ENCODE measurements around the gene GLTP. TPM values are rescaled to one million over a fixed set of nuclear protein-coding genes. Genes with fewer than 3 reads are reported as not detected.

The GLTP gene
- total and polyA plus RNA-seq, 4 donors, result 8.5 to 12.8 (median 8.7) TPM

GRCh38 chr12:109822951-109823411 is 57.4 kb downstream of the GLTP start:
- H3K4me1 ChIP-seq (ENCODE audit: control insufficient read depth in 4 of 4, insufficient read depth in 4 of 4, low read length in 3 of 4), result peaks cover 2 to 34% (median 22%) of the 10 kb centered on the region in 4 donors
- peaks cover 0 to under 1% (median 0%) of the 10 kb centered on the region in 4 donors for H3K36me3 ChIP-seq (ENCODE audit: control insufficient read depth in 4 of 4, insufficient read depth in 3 of 4, low read depth in 1 of 4, low read length in 3 of 4)
- TF ChIP-seq ATF3 (IDR thresholded peaks at IDR 0.05) (no peak), HNF4A (conservative IDR thresholded peaks at IDR 0.05) (peak in 1 of 2 donors; percentile 5)
- no peak overlapping the region for H3K9ac ChIP-seq (ENCODE audit: low read depth in 1 of 2, low read length in 2 of 2)
- no peaks in the 10 kb centered on the region for H3K27me3 ChIP-seq (ENCODE audit: control insufficient read depth in 4 of 4, insufficient read depth in 4 of 4, low read length in 3 of 4)
- H3K9me3 ChIP-seq (ENCODE audit: control insufficient read depth in 4 of 4, low read length in 3 of 4), result no peaks in the 10 kb centered on the region
- DNase-seq (ENCODE audit: low spot score), result no peak
- no peak overlapping the region for H3K4me3 ChIP-seq (ENCODE audit: low read depth in 1 of 3, low read length in 3 of 3)
- H3K27ac ChIP-seq (ENCODE audit: low read depth in 1 of 2, low read length in 2 of 2), result peak overlapping the region; percentile 36 to 74
- 49% methylated on average over 15 of the region's 15 CpGs for whole genome bisulfite sequencing

- Histone ChIP-seq H3K27ac (ENCODE audit: low read depth in 1 of 2, low read length in 2 of 2) (peak overlapping the region; percentile 36 to 74), H3K4me3 (ENCODE audit: low read depth in 1 of 3, low read length in 3 of 3) (no peak overlapping the region), H3K36me3 (ENCODE audit: control insufficient read depth in 4 of 4, insufficient read depth in 3 of 4, low read depth in 1 of 4, low read length in 3 of 4) (peaks cover 0 to 2% (median 0%) of the 10 kb centered on the region in 4 donors), H3K27me3 (ENCODE audit: control insufficient read depth in 4 of 4, insufficient read depth in 4 of 4, low read length in 3 of 4) (no peaks in the 10 kb centered on the region), H3K9ac (ENCODE audit: low read depth in 1 of 2, low read length in 2 of 2) (no peak overlapping the region), H3K9me3 (ENCODE audit: control insufficient read depth in 4 of 4, low read length in 3 of 4) (no peaks in the 10 kb centered on the region), H3K4me1 (ENCODE audit: control insufficient read depth in 4 of 4, insufficient read depth in 4 of 4, low read length in 3 of 4) (peaks cover 2 to 34% (median 22%) of the 10 kb centered on the region in 4 donors)
- WGBS, result 89% methylated on average over 7 of the region's 7 CpGs
- TF ChIP-seq MAX (IDR thresholded peaks at IDR 0.05) (no peak), CTCF (IDR thresholded peaks at IDR 0.05; ENCODE audit: low read depth, low read length, missing input control) (no peak), JUND (IDR thresholded peaks at IDR 0.05) (no peak), GABPA (IDR thresholded peaks at IDR 0.05 in 1 of 2, conservative IDR thresholded peaks at IDR 0.05 in 1 of 2) (no peak), HNF4G (IDR thresholded peaks at IDR 0.05) (no peak), RAD21 (IDR thresholded peaks at IDR 0.05) (no peak), NR2F2 (IDR thresholded peaks at IDR 0.05) (no peak), ATF3 (IDR thresholded peaks at IDR 0.05) (no peak), HNF4A (conservative IDR thresholded peaks at IDR 0.05) (no peak)
- no peak for DNase-seq (ENCODE audit: low spot score)
Measured at GRCh38 chr12:109822416-109822815, 57.9 kb downstream of the GLTP start.

- Histone ChIP-seq H3K27me3 (ENCODE audit: control insufficient read depth in 4 of 4, insufficient read depth in 4 of 4, low read length in 3 of 4) (no peaks in the 10 kb centered on the region), H3K27ac (ENCODE audit: low read depth in 1 of 2, low read length in 2 of 2) (no peak overlapping the region), H3K9ac (ENCODE audit: low read depth in 1 of 2, low read length in 2 of 2) (no peak overlapping the region), H3K4me1 (ENCODE audit: control insufficient read depth in 4 of 4, insufficient read depth in 4 of 4, low read length in 3 of 4) (peaks cover 2 to 34% (median 22%) of the 10 kb centered on the region in 4 donors), H3K9me3 (ENCODE audit: control insufficient read depth in 4 of 4, low read length in 3 of 4) (no peaks in the 10 kb centered on the region), H3K4me3 (ENCODE audit: low read depth in 1 of 3, low read length in 3 of 3) (no peak overlapping the region), H3K36me3 (ENCODE audit: control insufficient read depth in 4 of 4, insufficient read depth in 3 of 4, low read depth in 1 of 4, low read length in 3 of 4) (peaks cover 0 to 2% (median 0%) of the 10 kb centered on the region in 4 donors)
- DNase-seq (ENCODE audit: low spot score), result no peak
- no peak for TF ChIP-seq JUND (IDR thresholded peaks at IDR 0.05)
- no peak for TF ChIP-seq EGR1 (IDR thresholded peaks at IDR 0.05; ENCODE audit: low read depth in 2 of 2)
- TF ChIP-seq RAD21 (IDR thresholded peaks at IDR 0.05), result no peak
- no peak for TF ChIP-seq RXRA (IDR thresholded peaks at IDR 0.05)
Measured at GRCh38 chr12:109821968-109822367, 58.4 kb downstream of the GLTP start.
